CD4-positive, CD25-positive, alpha-beta regulatory T cell (primary cell): ENCODE measurements around the gene TMEM50B. TPM values are rescaled to one million over a fixed set of nuclear protein-coding genes. Genes with fewer than 3 reads are reported as not detected.
"Not testable (repeated sequence)": the region's sequence is repeated elsewhere in the genome, so short reads cannot be mapped to it uniquely, and the experiment has no call there.

Experiments
- ATAC-seq, 2 donors: fragments of 150-1000 bp; cut with Tn5 transposase; one replicate each; pipeline ENCODE4 v1.10.0; 2021; ENCODE audit warnings: low read depth in 2 of 2, moderate number of reproducible peaks in 2 of 2, moderate library complexity in 1 of 2
- DNase-seq, 3 donors: peaks; one replicate each; pipeline versions ENCODE4 v3.0.0 to v3.0.0-alpha.2; 2012 to 2022; ENCODE audit warnings: mixed read lengths in 1 of 3
- H3K27ac ChIP-seq: one replicate; pipeline ENCODE4 v1.7.0; 2013; ENCODE audit warnings: mild to moderate bottlenecking, low read length; ENCODE audit not compliant: insufficient read depth, poor library complexity, severe bottlenecking
- H3K27me3 ChIP-seq: one replicate; pipeline ENCODE4 v1.7.0; 2013; ENCODE audit warnings: low read length; ENCODE audit not compliant: control insufficient read depth, insufficient read depth
- H3K36me3 ChIP-seq: one replicate; pipeline ENCODE4 v1.7.0; 2013; ENCODE audit warnings: mild to moderate bottlenecking, low read length, moderate library complexity; ENCODE audit not compliant: control insufficient read depth, insufficient read depth
- H3K4me1 ChIP-seq: 2 replicates; pipeline ENCODE4 v1.7.0; 2013; ENCODE audit warnings: mild to moderate bottlenecking, low read length; ENCODE audit not compliant: insufficient read depth, control insufficient read depth, poor library complexity, severe bottlenecking
- H3K4me3 ChIP-seq: one replicate; pipeline ENCODE4 v1.7.0; 2013; ENCODE audit warnings: low read depth, mild to moderate bottlenecking, low read length, moderate library complexity
- H3K9me3 ChIP-seq, 2 experiments: 1 replicate in 1 of 2; 2 replicates in 1 of 2; pipeline ENCODE4 v1.7.0; 2013; ENCODE audit warnings: low read length in 2 of 2, mild to moderate bottlenecking in 1 of 2, moderate library complexity in 1 of 2; ENCODE audit not compliant: control insufficient read depth in 2 of 2
- H3K27ac Mint-ChIP-seq, 3 donors: one replicate each; pipeline ENCODE4 v1.8.0; 2020 to 2022; ENCODE audit warnings: mild to moderate bottlenecking in 3 of 3, mixed read lengths in 3 of 3, moderate library complexity in 2 of 3
- H3K27me3 Mint-ChIP-seq: one replicate; pipeline ENCODE4 v1.8.0; 2022; ENCODE audit warnings: mild to moderate bottlenecking, mixed read lengths
- H3K36me3 Mint-ChIP-seq: one replicate; pipeline ENCODE4 v1.8.0; 2020; ENCODE audit warnings: mixed read lengths
- H3K4me1 Mint-ChIP-seq, 4 donors: one replicate each; pipeline ENCODE4 v1.8.0; 2020 to 2022; ENCODE audit warnings: mixed read lengths in 4 of 4, mild to moderate bottlenecking in 1 of 4
- H3K4me3 Mint-ChIP-seq, 4 donors: one replicate each; pipeline ENCODE4 v1.8.0; 2020 to 2022; ENCODE audit warnings: mild to moderate bottlenecking in 4 of 4, mixed read lengths in 4 of 4, moderate library complexity in 3 of 4
- H3K9me3 Mint-ChIP-seq, 7 donors: one replicate each; pipeline ENCODE4 v1.8.0; 2020 to 2022; ENCODE audit warnings: mixed read lengths in 7 of 7, mild to moderate bottlenecking in 3 of 7, moderate library complexity in 2 of 7
- polyA plus RNA-seq, 4 donors: library from polyadenylated mRNA; unstranded; fragments of 300-500 nt; fragmentation: Illumina TruSeq; gene quantifications; one replicate each; pipeline ENCODE4 v1.2.3, GENCODE V29; 2021
- total RNA-seq: library from RNA; stranded (reverse); gene quantifications from one replicate; pipeline ENCODE4 v1.2.3, GENCODE V29; 2022

TMEM50B gene
- total and polyA plus RNA-seq, 5 donors from 2014 or later, result 60.1 to 84.2 (median 63.0) TPM

DNA sequence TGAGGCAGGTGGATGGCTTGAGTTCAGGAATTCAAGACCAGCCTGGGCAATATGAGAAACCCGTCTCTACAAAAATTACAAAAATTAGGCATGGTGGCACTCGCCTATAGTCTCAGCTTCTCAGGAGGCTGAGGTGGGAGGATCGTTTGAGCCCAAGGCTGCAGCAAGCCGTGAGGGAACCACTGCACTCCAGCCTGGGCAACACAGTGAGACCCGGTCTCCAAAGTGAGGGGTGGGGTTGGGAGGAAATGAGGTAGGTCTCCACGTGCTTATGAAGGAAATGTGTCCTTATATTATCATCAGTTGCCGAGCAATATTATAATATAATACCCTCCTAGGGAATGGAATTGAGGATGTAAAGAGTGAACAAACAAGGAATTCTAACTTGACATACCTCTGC lies 2.7 kb downstream of the TMEM50B start:
- Mint-ChIP-seq H3K27me3 (peaks cover 4% of the 10 kb centered on the region), H3K27ac (peak overlapping the region in 1 of 3 donors; percentile 66), H3K36me3 (peaks cover 8% of the 10 kb centered on the region), H3K9me3 (no peaks in the 10 kb centered on the region), H3K4me1 (peaks cover 9 to 47% (median 16%) of the 10 kb centered on the region in 4 donors), H3K4me3 (peak overlapping the region; percentile 31 to 87 (median 68))
- H3K36me3 ChIP-seq, result no peaks in the 10 kb centered on the region
- H3K27ac ChIP-seq, result no peak overlapping the region
- H3K9me3 ChIP-seq, result no peaks in the 10 kb centered on the region
- ATAC-seq (no peak), DNase-seq (no peak)
- H3K4me1 ChIP-seq, result peaks cover 16% of the 10 kb centered on the region
- no peak overlapping the region for H3K4me3 ChIP-seq
- no peaks in the 10 kb centered on the region for H3K27me3 ChIP-seq

DNA sequence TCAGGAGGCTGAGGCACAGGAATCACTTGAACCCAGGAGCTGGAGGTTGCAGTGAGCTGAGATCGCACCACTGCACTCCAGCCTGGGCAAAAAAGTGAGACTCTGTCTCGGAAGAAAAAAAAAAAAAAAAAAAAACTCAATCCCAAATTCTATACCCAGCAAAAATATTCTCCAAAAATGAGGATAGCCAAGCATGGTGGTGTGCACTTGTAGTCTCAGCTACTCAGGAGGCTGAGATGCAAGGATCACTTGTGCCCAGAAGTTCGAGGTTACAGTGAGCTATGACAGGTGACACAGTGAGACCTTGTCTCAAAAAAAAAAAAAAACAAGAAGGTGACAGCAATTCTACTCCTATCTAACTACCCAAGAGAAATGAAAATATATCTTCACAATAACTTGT lies 6.4 kb downstream of the TMEM50B start:
- Histone ChIP-seq H3K4me1 (peaks cover 8% of the 10 kb centered on the region), H3K36me3 (no peaks in the 10 kb centered on the region), H3K9me3 (no peaks in the 10 kb centered on the region), H3K27ac (no peak overlapping the region), H3K27me3 (no peaks in the 10 kb centered on the region), H3K4me3 (no peak overlapping the region)
- peaks cover 15 to 46% (median 20%) of the 10 kb centered on the region in 4 donors for H3K4me1 Mint-ChIP-seq
- H3K36me3 Mint-ChIP-seq, result peaks cover 9% of the 10 kb centered on the region
- no peaks in the 10 kb centered on the region for H3K27me3 Mint-ChIP-seq
- peak overlapping the region in 1 of 3 donors; percentile 2 for H3K27ac Mint-ChIP-seq
- no peak overlapping the region for H3K4me3 Mint-ChIP-seq
- DNase-seq (no peak), ATAC-seq (no peak)
- no peaks in the 10 kb centered on the region for H3K9me3 Mint-ChIP-seq

GRCh38 chr21:33470701-33471100 lies 9.1 kb downstream of the TMEM50B start:
- ATAC-seq, result no peak
- H3K36me3 ChIP-seq, result peaks cover 16% of the 10 kb centered on the region
- no peaks in the 10 kb centered on the region for H3K4me1 ChIP-seq
- no peak overlapping the region for H3K4me3 ChIP-seq
- H3K36me3 Mint-ChIP-seq, result peaks cover 18% of the 10 kb centered on the region
- H3K9me3 Mint-ChIP-seq, result no peaks in the 10 kb centered on the region
- H3K27ac ChIP-seq, result no peak overlapping the region
- no peaks in the 10 kb centered on the region for H3K27me3 ChIP-seq
- no peaks in the 10 kb centered on the region for H3K27me3 Mint-ChIP-seq
- DNase-seq, result no peak
- no peak overlapping the region for H3K4me3 Mint-ChIP-seq
- H3K27ac Mint-ChIP-seq, result no peak overlapping the region
- peaks cover 12 to 36% (median 15%) of the 10 kb centered on the region in 4 donors for H3K4me1 Mint-ChIP-seq
- no peaks in the 10 kb centered on the region for H3K9me3 ChIP-seq

- not testable (repeated sequence) for H3K9me3 ChIP-seq, H3K27ac Mint-ChIP-seq, H3K27me3 Mint-ChIP-seq, H3K4me1 ChIP-seq, H3K9me3 Mint-ChIP-seq, ATAC-seq, H3K4me3 ChIP-seq, H3K27me3 ChIP-seq, DNase-seq, H3K27ac ChIP-seq
- Mint-ChIP-seq H3K4me3 (peak overlapping the region in 1 of 4 donors; percentile 39), H3K36me3 (peaks cover 18% of the 10 kb centered on the region), H3K4me1 (peaks cover 12 to 36% (median 15%) of the 10 kb centered on the region in 4 donors)
- H3K36me3 ChIP-seq, result peaks cover 16% of the 10 kb centered on the region
Observed at GRCh38 chr21:33469183-33469582, 10.6 kb downstream of the TMEM50B start.

- no peaks in the 10 kb centered on the region for H3K4me1 ChIP-seq
- ATAC-seq (no peak), DNase-seq (no peak)
- Mint-ChIP-seq H3K27me3 (no peaks in the 10 kb centered on the region), H3K4me3 (no peak overlapping the region), H3K27ac (no peak overlapping the region), H3K9me3 (no peaks in the 10 kb centered on the region), H3K36me3 (peaks cover 20% of the 10 kb centered on the region), H3K4me1 (peaks cover 0 to 2% (median 0%) of the 10 kb centered on the region in 4 donors)
- H3K4me3 ChIP-seq, result no peak overlapping the region
- H3K27ac ChIP-seq, result no peak overlapping the region
- no peaks in the 10 kb centered on the region for H3K9me3 ChIP-seq
- peaks cover 39% of the 10 kb centered on the region for H3K36me3 ChIP-seq
- no peaks in the 10 kb centered on the region for H3K27me3 ChIP-seq
Observed at GRCh38 chr21:33461538-33462250, 18.1 kb downstream of the TMEM50B start.

DNA sequence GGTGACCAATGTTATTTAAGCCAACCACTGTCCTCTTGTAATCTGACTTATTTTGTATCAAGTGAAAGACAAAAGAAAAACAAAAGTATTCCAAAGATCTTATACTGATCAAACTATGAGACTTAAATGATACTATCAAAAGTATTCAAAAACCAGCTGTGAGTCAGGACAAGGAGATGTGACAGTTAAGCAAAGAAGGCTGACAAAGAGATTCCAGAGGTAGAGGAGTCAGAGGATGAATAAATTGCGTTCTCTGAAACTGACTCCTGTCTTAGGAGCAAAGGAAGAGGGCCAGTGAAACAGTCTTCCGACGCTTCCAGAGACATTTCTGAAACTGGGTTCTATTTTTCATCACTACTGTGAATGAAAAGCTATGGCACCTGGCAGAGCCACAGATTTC lies 20.9 kb downstream of the TMEM50B start:
- no peaks in the 10 kb centered on the region for H3K9me3 ChIP-seq
- no peaks in the 10 kb centered on the region for H3K27me3 ChIP-seq
- H3K36me3 Mint-ChIP-seq, result peaks cover 21% of the 10 kb centered on the region
- no peak overlapping the region for H3K4me3 Mint-ChIP-seq
- H3K27ac Mint-ChIP-seq, result no peak overlapping the region
- H3K4me1 Mint-ChIP-seq, result peaks cover 0 to 5% (median 1%) of the 10 kb centered on the region in 4 donors
- no peaks in the 10 kb centered on the region for H3K9me3 Mint-ChIP-seq
- H3K4me3 ChIP-seq, result no peak overlapping the region
- no peak overlapping the region for H3K27ac ChIP-seq
- no peak for DNase-seq
- H3K27me3 Mint-ChIP-seq, result no peaks in the 10 kb centered on the region
- H3K4me1 ChIP-seq, result no peaks in the 10 kb centered on the region
- ATAC-seq, result no peak
- peaks cover 44% of the 10 kb centered on the region for H3K36me3 ChIP-seq

DNA sequence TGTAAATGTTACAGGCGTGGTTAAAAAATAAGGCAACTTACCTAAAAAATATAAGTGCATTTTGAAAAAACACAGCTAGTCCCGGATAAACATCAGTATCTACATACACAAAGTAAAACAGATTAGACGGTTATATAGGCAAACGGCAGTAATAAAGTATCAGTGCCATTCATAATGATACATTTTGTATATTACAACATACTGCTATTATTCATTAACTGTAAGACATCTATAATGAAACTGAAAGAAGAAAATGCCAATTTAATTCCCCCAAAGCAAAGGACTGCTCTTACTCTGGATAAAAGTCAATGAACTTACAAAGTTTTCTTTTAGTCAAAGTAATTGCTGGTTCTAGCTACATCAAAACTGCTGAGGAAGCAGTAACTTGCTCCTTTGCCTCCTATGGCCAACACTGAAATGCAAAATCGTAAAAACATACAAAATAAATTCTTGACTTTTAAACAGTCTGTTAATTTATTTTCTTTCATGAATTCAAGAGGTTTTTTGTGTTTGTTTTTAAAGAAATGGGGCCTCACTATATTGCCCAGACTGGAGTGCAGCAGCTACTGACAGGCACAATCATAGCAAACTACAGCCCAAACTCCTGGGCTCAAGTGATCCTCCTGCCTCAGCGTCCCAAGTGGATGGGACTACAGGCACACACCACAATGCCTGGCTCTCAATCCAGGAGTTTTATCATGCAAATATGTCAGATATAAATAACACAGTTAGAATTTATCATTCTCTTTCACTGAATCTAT lies 23.9 kb downstream of the TMEM50B start:
- peaks cover 38% of the 10 kb centered on the region for H3K36me3 ChIP-seq
- Mint-ChIP-seq H3K4me3 (no peak overlapping the region), H3K4me1 (peaks cover 0 to 5% (median under 1%) of the 10 kb centered on the region in 4 donors), H3K9me3 (peaks cover 0 to 1% (median 0%) of the 10 kb centered on the region in 7 donors), H3K36me3 (peaks cover 38% of the 10 kb centered on the region), H3K27me3 (no peaks in the 10 kb centered on the region), H3K27ac (peak overlapping the region in 1 of 3 donors; percentile 29)
- H3K4me3 ChIP-seq, result no peak overlapping the region
- no peak for DNase-seq
- H3K27ac ChIP-seq, result no peak overlapping the region
- ATAC-seq, result no peak
- no peaks in the 10 kb centered on the region for H3K9me3 ChIP-seq
- no peaks in the 10 kb centered on the region for H3K4me1 ChIP-seq
- H3K27me3 ChIP-seq, result no peaks in the 10 kb centered on the region
